AG08395 (cell line): ENCODE data around the gene CENPK.
"Not testable (repeated sequence)": the region's sequence is repeated elsewhere in the genome, so short reads cannot be mapped to it uniquely, and the experiment has no call there.

Source experiments
- DNase-seq: peaks from one replicate; pipeline ENCODE4 v3.0.0; 2012; ENCODE audit warnings: mixed read lengths, low spot score

The CENPK gene

GRCh38 chr5:65562731-65563701, at the start of gene CENPK, which contains the start of gene PPWD1:
CENPK (minus strand) TSS chr5:65563168; CDS start chr5:65554907, 8,261 bp downstream.
PPWD1 (plus strand) TSS chr5:65563296; CDS start chr5:65563311, 15 bp downstream.
- peak; percentile 97 for DNase-seq

- DNase-seq = no peak
Observed at GRCh38 chr5:65612298-65612907, 49.4 kb upstream of the CENPK start.

GRCh38 chr5:65611524-65611923, 48.6 kb upstream of the CENPK start:
- no peak for DNase-seq

GRCh38 chr5:65601761-65602160, 38.8 kb upstream of the CENPK start:
- not testable (repeated sequence) for DNase-seq

- DNase-seq = no peak
Observed at GRCh38 chr5:65588694-65589093, 25.7 kb upstream of the CENPK start.

GRCh38 chr5:65577141-65577540, 14.2 kb upstream of the CENPK start:
- no peak for DNase-seq

GRCh38 chr5:65570598-65571226, 7.7 kb upstream of the CENPK start:
- no peak for DNase-seq

- no peak for DNase-seq
Observed at GRCh38 chr5:65566505-65566904, 3.5 kb upstream of the CENPK start.

- DNase-seq = no peak
Observed at GRCh38 chr5:65563777-65564176, 809 bp upstream of the CENPK start.

GRCh38 chr5:65556718-65557117, 6.2 kb downstream of the CENPK start:
- no peak for DNase-seq

- DNase-seq = no peak
Observed at GRCh38 chr5:65556181-65556580, 6.8 kb downstream of the CENPK start.

- DNase-seq = no peak
Observed at GRCh38 chr5:65555287-65555686, 7.7 kb downstream of the CENPK start.

- DNase-seq = no peak
Observed at GRCh38 chr5:65553941-65554340, 9.0 kb downstream of the CENPK start.

GRCh38 chr5:65548281-65548680, 14.7 kb downstream of the CENPK start:
- DNase-seq = no peak

GRCh38 chr5:65546141-65546540, 16.8 kb downstream of the CENPK start:
- no peak for DNase-seq

GRCh38 chr5:65544473-65544872, 18.5 kb downstream of the CENPK start:
- DNase-seq = no peak

GRCh38 chr5:65539827-65540226, 23.1 kb downstream of the CENPK start:
- no peak for DNase-seq

GRCh38 chr5:65535529-65535987, 27.4 kb downstream of the CENPK start:
- DNase-seq = no peak

GRCh38 chr5:65530904-65531303, 32.1 kb downstream of the CENPK start:
- no peak for DNase-seq

- DNase-seq = no peak
Observed at GRCh38 chr5:65525726-65526125, 37.2 kb downstream of the CENPK start.

- DNase-seq = no peak
Observed at GRCh38 chr5:65512170-65512937, 50.6 kb downstream of the CENPK start.

GRCh38 chr5:65508978-65509377, 54.0 kb downstream of the CENPK start:
- DNase-seq = no peak
